ENCODE measurements around the gene RAPGEF3.

The RAPGEF3 gene

GRCh38 chr12:47790676-47791350 lies 32.1 kb upstream of the RAPGEF3 start:
- Histone ChIP-seq H3K79me1 (replicated peaks; ENCODE audit: low read length, poor library complexity, severe bottlenecking) (peaks cover 62% of the 10 kb centered on the region), H3K4me1 (ENCODE audit: control insufficient read depth, insufficient read depth, low read depth, low read length) (peaks cover 2% of the 10 kb centered on the region), H3K4me3 (ENCODE audit: insufficient read depth in 1 of 2, low read depth in 1 of 2, low read length in 2 of 2) (no peak overlapping the region), H3K9me3 (ENCODE audit: control insufficient read depth, low read length) (no peaks in the 10 kb centered on the region), H3K27me3 (ENCODE audit: control insufficient read depth in 1 of 2, insufficient read depth in 1 of 2, low read length in 2 of 2) (no peaks in the 10 kb centered on the region), H3K14ac (ENCODE audit: low read length in 2 of 2) (no peak overlapping the region), H2BK120ac (ENCODE audit: low read depth, low read length) (no peak overlapping the region), H2AK5ac (ENCODE audit: low read length, severe bottlenecking) (no peak overlapping the region), H2BK5ac (ENCODE audit: low read depth, low read length, poor library complexity, severe bottlenecking) (no peak overlapping the region), H4K91ac (ENCODE audit: low read length) (no peak overlapping the region), H3K23ac (ENCODE audit: low read length in 2 of 2) (no peak overlapping the region), H2AFZ (ENCODE audit: low read depth, low read length) (no peak overlapping the region), H3K18ac (ENCODE audit: low read depth in 1 of 2, low read length in 2 of 2) (no peak overlapping the region), H2BK12ac (ENCODE audit: low read length in 2 of 2) (no peak overlapping the region), H4K8ac (ENCODE audit: low read length) (no peak overlapping the region), H3K9ac (ENCODE audit: low read length) (no peak overlapping the region), H3K36me3 (ENCODE audit: control insufficient read depth in 1 of 2, insufficient read depth in 2 of 2, low read depth in 1 of 2, low read length in 2 of 2) (peaks cover 94% of the 10 kb centered on the region in 2 experiments), H3K4me2 (ENCODE audit: low read length, poor library complexity, severe bottlenecking) (no peak overlapping the region), H3K4ac (ENCODE audit: low read depth in 1 of 2, low read length in 2 of 2) (no peak overlapping the region), H2BK15ac (ENCODE audit: low read depth, poor library complexity, severe bottlenecking) (no peak overlapping the region), H3K27ac (ENCODE audit: low read length, poor library complexity, severe bottlenecking) (no peak overlapping the region)
- 95% methylated on average over 20 of the region's 20 CpGs for WGBS
- DNase-seq, result no peak

DNA sequence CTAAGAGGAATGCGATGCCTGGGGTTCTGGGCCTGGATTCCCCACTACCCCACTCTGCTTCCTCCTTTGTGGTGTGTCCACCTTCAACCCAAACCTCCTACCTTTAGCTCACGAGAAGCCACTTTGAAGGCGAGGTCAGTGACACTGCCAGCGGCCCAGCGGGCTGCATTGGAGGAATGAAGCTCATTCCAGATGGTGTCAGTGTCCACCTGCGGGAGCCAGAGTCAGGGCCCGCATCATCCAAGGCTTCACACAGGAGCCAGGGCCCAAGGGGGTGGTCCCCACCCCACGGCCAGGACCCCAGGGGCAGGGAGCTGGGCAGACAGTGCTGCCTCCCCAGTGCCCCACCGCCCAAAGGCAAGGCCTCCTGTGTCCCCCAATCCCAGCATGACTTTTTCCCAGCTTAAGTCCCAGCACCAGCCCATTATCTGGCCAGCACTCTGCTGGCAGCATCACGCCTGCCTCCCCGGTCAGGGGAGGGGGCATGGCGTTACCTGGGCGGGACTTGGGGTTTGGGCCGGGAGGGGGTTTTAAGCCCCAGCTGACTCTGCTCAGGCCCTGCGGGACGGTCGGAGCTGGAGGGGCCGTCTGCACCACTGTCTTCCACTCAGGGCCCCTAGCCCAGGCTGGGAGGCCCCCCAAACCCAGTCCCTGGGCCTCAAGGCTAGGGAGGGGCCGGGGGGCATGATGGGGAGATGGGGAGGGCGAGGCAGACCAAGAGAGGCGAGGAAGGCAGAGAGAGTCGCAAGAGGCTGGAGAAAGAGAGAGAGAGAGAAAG lies 31.2 kb upstream of the RAPGEF3 start:
- Histone ChIP-seq H3K23ac (ENCODE audit: low read length in 2 of 2) (no peak overlapping the region), H2BK120ac (ENCODE audit: low read depth, low read length) (no peak overlapping the region), H3K9me3 (ENCODE audit: control insufficient read depth, low read length) (no peaks in the 10 kb centered on the region), H4K91ac (ENCODE audit: low read length) (no peak overlapping the region), H2BK12ac (ENCODE audit: low read length in 2 of 2) (no peak overlapping the region), H3K9ac (ENCODE audit: low read length) (no peak overlapping the region), H3K4me2 (ENCODE audit: low read length, poor library complexity, severe bottlenecking) (no peak overlapping the region), H4K8ac (ENCODE audit: low read length) (no peak overlapping the region), H3K79me1 (replicated peaks; ENCODE audit: low read length, poor library complexity, severe bottlenecking) (peaks cover 57% of the 10 kb centered on the region), H3K27me3 (ENCODE audit: control insufficient read depth in 1 of 2, insufficient read depth in 1 of 2, low read length in 2 of 2) (no peaks in the 10 kb centered on the region), H3K27ac (ENCODE audit: low read length, poor library complexity, severe bottlenecking) (no peak overlapping the region), H3K18ac (ENCODE audit: low read depth in 1 of 2, low read length in 2 of 2) (no peak overlapping the region), H3K4me3 (ENCODE audit: insufficient read depth in 1 of 2, low read depth in 1 of 2, low read length in 2 of 2) (no peak overlapping the region), H3K4me1 (ENCODE audit: control insufficient read depth, insufficient read depth, low read depth, low read length) (peaks cover 2% of the 10 kb centered on the region), H3K4ac (ENCODE audit: low read depth in 1 of 2, low read length in 2 of 2) (no peak overlapping the region), H3K36me3 (ENCODE audit: control insufficient read depth in 1 of 2, insufficient read depth in 2 of 2, low read depth in 1 of 2, low read length in 2 of 2) (peaks cover 94% of the 10 kb centered on the region in 2 experiments), H2AFZ (ENCODE audit: low read depth, low read length) (no peak overlapping the region), H2BK15ac (ENCODE audit: low read depth, poor library complexity, severe bottlenecking) (no peak overlapping the region), H3K14ac (ENCODE audit: low read length in 2 of 2) (no peak overlapping the region), H2BK5ac (ENCODE audit: low read depth, low read length, poor library complexity, severe bottlenecking) (no peak overlapping the region), H2AK5ac (ENCODE audit: low read length, severe bottlenecking) (no peak overlapping the region)
- no peak for DNase-seq
- WGBS, result 96% methylated on average over 21 of the region's 22 CpGs

- Histone ChIP-seq H3K23ac (ENCODE audit: low read length in 2 of 2) (no peak overlapping the region), H3K4ac (ENCODE audit: low read depth in 1 of 2, low read length in 2 of 2) (no peak overlapping the region), H3K36me3 (ENCODE audit: control insufficient read depth in 1 of 2, insufficient read depth in 2 of 2, low read depth in 1 of 2, low read length in 2 of 2) (peaks cover 94% of the 10 kb centered on the region in 2 experiments), H3K9ac (ENCODE audit: low read length) (no peak overlapping the region), H2AFZ (ENCODE audit: low read depth, low read length) (no peak overlapping the region), H2BK15ac (ENCODE audit: low read depth, poor library complexity, severe bottlenecking) (no peak overlapping the region), H2BK5ac (ENCODE audit: low read depth, low read length, poor library complexity, severe bottlenecking) (no peak overlapping the region), H3K18ac (ENCODE audit: low read depth in 1 of 2, low read length in 2 of 2) (no peak overlapping the region), H2BK12ac (ENCODE audit: low read length in 2 of 2) (no peak overlapping the region), H3K4me3 (ENCODE audit: insufficient read depth in 1 of 2, low read depth in 1 of 2, low read length in 2 of 2) (no peak overlapping the region), H3K79me1 (replicated peaks; ENCODE audit: low read length, poor library complexity, severe bottlenecking) (peaks cover 52% of the 10 kb centered on the region), H3K4me1 (ENCODE audit: control insufficient read depth, insufficient read depth, low read depth, low read length) (peaks cover 2% of the 10 kb centered on the region), H2AK5ac (ENCODE audit: low read length, severe bottlenecking) (no peak overlapping the region), H4K8ac (ENCODE audit: low read length) (no peak overlapping the region), H3K27me3 (ENCODE audit: control insufficient read depth in 1 of 2, insufficient read depth in 1 of 2, low read length in 2 of 2) (no peaks in the 10 kb centered on the region), H3K27ac (ENCODE audit: low read length, poor library complexity, severe bottlenecking) (no peak overlapping the region), H3K4me2 (ENCODE audit: low read length, poor library complexity, severe bottlenecking) (no peak overlapping the region), H3K14ac (ENCODE audit: low read length in 2 of 2) (no peak overlapping the region), H4K91ac (ENCODE audit: low read length) (no peak overlapping the region), H3K9me3 (ENCODE audit: control insufficient read depth, low read length) (no peaks in the 10 kb centered on the region), H2BK120ac (ENCODE audit: low read depth, low read length) (no peak overlapping the region)
- WGBS, result 98% methylated on average over 3 of the region's 5 CpGs
- no peak for DNase-seq
These were observed 30.5 kb upstream of the RAPGEF3 start for GRCh38 chr12:47789141-47789540.

DNA sequence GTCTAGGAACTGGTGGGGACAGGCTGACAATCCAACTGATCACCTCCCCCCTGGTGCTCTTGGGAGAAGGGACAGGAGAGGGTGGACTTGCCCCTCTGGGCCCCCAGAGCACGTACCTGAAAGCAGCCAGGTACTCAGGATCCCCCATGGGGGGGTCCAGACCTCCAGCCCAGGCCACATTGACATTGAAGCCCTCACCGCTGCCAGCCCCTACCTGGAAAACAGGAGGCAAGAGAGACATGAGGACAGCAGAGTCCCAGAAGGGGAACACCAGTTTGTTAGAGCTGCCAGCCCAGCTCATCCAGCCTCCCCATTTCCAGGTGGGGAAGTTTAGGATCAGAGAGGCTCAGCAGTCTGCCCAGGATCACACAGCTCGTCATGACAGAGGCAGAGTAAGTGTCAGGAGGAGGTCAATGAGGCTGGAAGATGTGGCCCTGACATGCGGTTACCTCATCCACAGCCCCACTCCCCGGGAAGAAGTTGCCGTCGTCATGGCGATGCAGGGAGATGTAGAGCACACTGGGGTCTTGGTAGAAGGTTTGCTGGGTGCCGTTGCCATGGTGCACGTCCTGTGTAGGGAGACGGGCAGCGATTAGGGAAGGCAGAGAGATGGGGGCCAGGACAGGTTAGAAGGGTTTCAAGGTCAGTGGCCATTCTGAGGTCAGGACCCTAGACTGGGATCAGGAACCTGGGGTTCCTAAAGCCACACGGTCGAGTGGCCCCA lies 29.1 kb upstream of the RAPGEF3 start:
- H2BK120ac ChIP-seq (ENCODE audit: low read depth, low read length), result no peak overlapping the region

More for the DNA sequence above, 29.1 kb upstream of the RAPGEF3 start:
- Histone ChIP-seq H3K14ac (ENCODE audit: low read length in 2 of 2) (no peak overlapping the region), H2BK12ac (ENCODE audit: low read length in 2 of 2) (no peak overlapping the region), H2BK15ac (ENCODE audit: low read depth, poor library complexity, severe bottlenecking) (no peak overlapping the region), H2BK5ac (ENCODE audit: low read depth, low read length, poor library complexity, severe bottlenecking) (no peak overlapping the region), H3K36me3 (ENCODE audit: control insufficient read depth in 1 of 2, insufficient read depth in 2 of 2, low read depth in 1 of 2, low read length in 2 of 2) (peaks cover 95 to 96% of the 10 kb centered on the region in 2 experiments), H3K27me3 (ENCODE audit: control insufficient read depth in 1 of 2, insufficient read depth in 1 of 2, low read length in 2 of 2) (no peaks in the 10 kb centered on the region), H4K91ac (ENCODE audit: low read length) (peak overlapping the region; percentile 18), H3K4me1 (ENCODE audit: control insufficient read depth, insufficient read depth, low read depth, low read length) (peaks cover 2% of the 10 kb centered on the region), H2AFZ (ENCODE audit: low read depth, low read length) (no peak overlapping the region), H4K8ac (ENCODE audit: low read length) (no peak overlapping the region), H3K4me3 (ENCODE audit: insufficient read depth in 1 of 2, low read depth in 1 of 2, low read length in 2 of 2) (no peak overlapping the region), H3K4ac (ENCODE audit: low read depth in 1 of 2, low read length in 2 of 2) (no peak overlapping the region), H2AK5ac (ENCODE audit: low read length, severe bottlenecking) (no peak overlapping the region), H3K4me2 (ENCODE audit: low read length, poor library complexity, severe bottlenecking) (no peak overlapping the region), H3K18ac (ENCODE audit: low read depth in 1 of 2, low read length in 2 of 2) (no peak overlapping the region), H3K9ac (ENCODE audit: low read length) (no peak overlapping the region), H3K79me1 (replicated peaks; ENCODE audit: low read length, poor library complexity, severe bottlenecking) (peaks cover 46% of the 10 kb centered on the region), H3K23ac (ENCODE audit: low read length in 2 of 2) (no peak overlapping the region), H3K27ac (ENCODE audit: low read length, poor library complexity, severe bottlenecking) (no peak overlapping the region), H3K9me3 (ENCODE audit: control insufficient read depth, low read length) (no peaks in the 10 kb centered on the region)
- 88% methylated on average over 14 of the region's 14 CpGs for WGBS
- DNase-seq, result no peak

Data from mesenchymal stem cell (in vitro differentiated cells and primary cell).